Measurements from ENCODE around the gene PARD3. TPM values are rescaled to one million over a fixed set of nuclear protein-coding genes. Genes with fewer than 3 reads are reported as not detected.

The PARD3 gene
- total RNA-seq, 1 donor from 2014 or later = 35.4 TPM

GRCh38 chr10:34821587-34822585 lies 6.8 kb upstream of the PARD3 start:
- Mint-ChIP-seq H3K4me3 (ENCODE audit: unreplicated experiment) (no peak overlapping the region), H3K27ac (ENCODE audit: unreplicated experiment) (no peak overlapping the region), H3K9me3 (ENCODE audit: unreplicated experiment) (no peaks in the 10 kb centered on the region), H3K27me3 (ENCODE audit: low read depth, unreplicated experiment) (peaks cover 4% of the 10 kb centered on the region), H3K4me1 (ENCODE audit: low read depth, unreplicated experiment) (peaks cover 5% of the 10 kb centered on the region), H3K36me3 (ENCODE audit: low read depth, unreplicated experiment) (no peaks in the 10 kb centered on the region)
- no peak overlapping the region for H3K9ac ChIP-seq (ENCODE audit: low read length)
- no peaks in the 10 kb centered on the region for H3K9me3 ChIP-seq (ENCODE audit: insufficient read depth, low read depth, low read length)
- no peaks in the 10 kb centered on the region for H3K79me2 ChIP-seq (ENCODE audit: insufficient read depth, low read length)
- no peak overlapping the region for H3K27ac ChIP-seq (ENCODE audit: low read depth, low read length)
- H2AFZ ChIP-seq (ENCODE audit: low read depth, low read length) = no peak overlapping the region
- H3K4me1 ChIP-seq (ENCODE audit: insufficient read depth, low read length) = no peaks in the 10 kb centered on the region
- DNase-seq (ENCODE audit: low read depth) (no peak), FAIRE-seq (no peak)
- TF ChIP-seq EZH2 (IDR thresholded peaks at IDR 0.05; ENCODE audit: insufficient read depth, low read length) (no peak), CTCF (IDR thresholded peaks at IDR 0.05; ENCODE audit: insufficient read depth, low read depth, low read length) (no peak)
- no peak overlapping the region for H3K4me3 ChIP-seq (ENCODE audit: insufficient read depth, low read depth, low read length)
- H3K4me2 ChIP-seq (ENCODE audit: low read length) = peak overlapping the region; percentile 14
- H3K27me3 ChIP-seq (ENCODE audit: insufficient read depth, low read length) = no peaks in the 10 kb centered on the region
- no peaks in the 10 kb centered on the region for H4K20me1 ChIP-seq (ENCODE audit: insufficient read depth, low read length)
- no peaks in the 10 kb centered on the region for H3K36me3 ChIP-seq (ENCODE audit: insufficient read depth, low read length)

- Mint-ChIP-seq H3K9me3 (ENCODE audit: unreplicated experiment) (no peaks in the 10 kb centered on the region), H3K27me3 (ENCODE audit: low read depth, unreplicated experiment) (no peaks in the 10 kb centered on the region), H3K36me3 (ENCODE audit: low read depth, unreplicated experiment) (no peaks in the 10 kb centered on the region), H3K4me1 (ENCODE audit: low read depth, unreplicated experiment) (peaks cover 18% of the 10 kb centered on the region), H3K4me3 (ENCODE audit: unreplicated experiment) (no peak overlapping the region), H3K27ac (ENCODE audit: unreplicated experiment) (no peak overlapping the region)
- H2AFZ ChIP-seq (ENCODE audit: low read depth, low read length) = no peak overlapping the region
- H3K36me3 ChIP-seq (ENCODE audit: insufficient read depth, low read length) = no peaks in the 10 kb centered on the region
- no peak overlapping the region for H3K4me3 ChIP-seq (ENCODE audit: insufficient read depth, low read depth, low read length)
- no peaks in the 10 kb centered on the region for H3K27me3 ChIP-seq (ENCODE audit: insufficient read depth, low read length)
- no peak overlapping the region for H3K9ac ChIP-seq (ENCODE audit: low read length)
- no peak for TF ChIP-seq CTCF (IDR thresholded peaks at IDR 0.05; ENCODE audit: insufficient read depth, low read depth, low read length)
- no peak for TF ChIP-seq EZH2 (IDR thresholded peaks at IDR 0.05; ENCODE audit: insufficient read depth, low read length)
- H3K27ac ChIP-seq (ENCODE audit: low read depth, low read length) = no peak overlapping the region
- DNase-seq (ENCODE audit: low read depth) = no peak
- no peak for FAIRE-seq
- no peaks in the 10 kb centered on the region for H3K9me3 ChIP-seq (ENCODE audit: insufficient read depth, low read depth, low read length)
- H3K79me2 ChIP-seq (ENCODE audit: insufficient read depth, low read length) = peaks cover 15% of the 10 kb centered on the region
- H4K20me1 ChIP-seq (ENCODE audit: insufficient read depth, low read length) = peaks cover 12% of the 10 kb centered on the region
- no peak overlapping the region for H3K4me2 ChIP-seq (ENCODE audit: low read length)
- H3K4me1 ChIP-seq (ENCODE audit: insufficient read depth, low read length) = peaks cover 17% of the 10 kb centered on the region
These were observed 2.5 kb upstream of the PARD3 start for GRCh38 chr10:34817586-34817985.

GRCh38 chr10:34817054-34817453 lies 2.0 kb upstream of the PARD3 start:
- H3K27me3 Mint-ChIP-seq (ENCODE audit: low read depth, unreplicated experiment) = no peaks in the 10 kb centered on the region
- no peak for FAIRE-seq
- H4K20me1 ChIP-seq (ENCODE audit: insufficient read depth, low read length) = peaks cover 17% of the 10 kb centered on the region
- no peak overlapping the region for H3K9ac ChIP-seq (ENCODE audit: low read length)
- no peaks in the 10 kb centered on the region for H3K36me3 ChIP-seq (ENCODE audit: insufficient read depth, low read length)
- H3K4me3 Mint-ChIP-seq (ENCODE audit: unreplicated experiment) = no peak overlapping the region
- peaks cover 18% of the 10 kb centered on the region for H3K4me1 Mint-ChIP-seq (ENCODE audit: low read depth, unreplicated experiment)
- no peak for DNase-seq (ENCODE audit: low read depth)
- peaks cover 20% of the 10 kb centered on the region for H3K79me2 ChIP-seq (ENCODE audit: insufficient read depth, low read length)
- H3K27me3 ChIP-seq (ENCODE audit: insufficient read depth, low read length) = no peaks in the 10 kb centered on the region
- H3K4me1 ChIP-seq (ENCODE audit: insufficient read depth, low read length) = peaks cover 17% of the 10 kb centered on the region
- H2AFZ ChIP-seq (ENCODE audit: low read depth, low read length) = no peak overlapping the region
- H3K4me2 ChIP-seq (ENCODE audit: low read length) = no peak overlapping the region
- H3K9me3 ChIP-seq (ENCODE audit: insufficient read depth, low read depth, low read length) = no peaks in the 10 kb centered on the region
- H3K4me3 ChIP-seq (ENCODE audit: insufficient read depth, low read depth, low read length) = no peak overlapping the region
- no peak overlapping the region for H3K27ac Mint-ChIP-seq (ENCODE audit: unreplicated experiment)
- no peaks in the 10 kb centered on the region for H3K36me3 Mint-ChIP-seq (ENCODE audit: low read depth, unreplicated experiment)
- no peak overlapping the region for H3K27ac ChIP-seq (ENCODE audit: low read depth, low read length)
- no peaks in the 10 kb centered on the region for H3K9me3 Mint-ChIP-seq (ENCODE audit: unreplicated experiment)
- no peak for TF ChIP-seq CTCF (IDR thresholded peaks at IDR 0.05; ENCODE audit: insufficient read depth, low read depth, low read length)
- TF ChIP-seq EZH2 (IDR thresholded peaks at IDR 0.05; ENCODE audit: insufficient read depth, low read length) = no peak

Data from astrocyte (in vitro differentiated cells and primary cell).